AG04450 (cell line): ENCODE results near the gene LEF1. TPM values are rescaled to one million over a fixed set of nuclear protein-coding genes. Genes with fewer than 3 reads are reported as not detected.

ENCODE experiments used
- CTCF ChIA-PET: fragments of 300-600, 350-600 bp; formaldehyde crosslinking; extraction: SDS; loops from one replicate; lab custom pipeline; 2022; ENCODE audit warnings: antibody characterized with exemption, inconsistent platforms; lab: Charles Lee
- POLR2A ChIA-PET: fragments of 350-600 bp; formaldehyde crosslinking; extraction: SDS; loops from one replicate; lab custom pipeline; 2021; ENCODE audit warnings: antibody characterized with exemption, inconsistent platforms; lab: Yijun Ruan, JAX
- DNase-seq: peaks from one replicate; pipeline ENCODE4 v3.0.0-alpha.2; 2011; ENCODE audit warnings: low read depth, low spot score
- H3K27ac ChIP-seq: one replicate; pipeline ENCODE4 v1.5.1; 2012; ENCODE audit warnings: low read depth, low read length, control low read depth
- H3K27me3 ChIP-seq: one replicate; pipeline ENCODE4 v1.6.0; 2012; ENCODE audit warnings: low read length; ENCODE audit not compliant: control insufficient read depth, insufficient read depth
- H3K4me3 ChIP-seq: 2 replicates; pipeline ENCODE4 v1.5.1; 2011; ENCODE audit warnings: mild to moderate bottlenecking, low read depth, low read length, control low read depth
- H3K9me3 ChIP-seq: 2 replicates; pipeline ENCODE4 v1.5.1; 2012; ENCODE audit warnings: low read length; ENCODE audit not compliant: control insufficient read depth, insufficient read depth
- polyA plus RNA-seq: library from polyadenylated mRNA; depleted of rRNA; stranded (reverse); fragments of >200 nt; gene quantifications from 2 replicates; pipeline ENCODE4 v1.2.3, GENCODE V29; 2011
- TF ChIP-seq, protein P1 (sequence below): IDR thresholded peaks from 2 replicates; pipeline ENCODE4 v1.5.1; 2011; ENCODE audit warnings: low read depth, low read length, control low read depth, inconsistent platforms

Gene LEF1
- polyA plus RNA-seq, 1 experiment = 1.2 TPM

DNA sequence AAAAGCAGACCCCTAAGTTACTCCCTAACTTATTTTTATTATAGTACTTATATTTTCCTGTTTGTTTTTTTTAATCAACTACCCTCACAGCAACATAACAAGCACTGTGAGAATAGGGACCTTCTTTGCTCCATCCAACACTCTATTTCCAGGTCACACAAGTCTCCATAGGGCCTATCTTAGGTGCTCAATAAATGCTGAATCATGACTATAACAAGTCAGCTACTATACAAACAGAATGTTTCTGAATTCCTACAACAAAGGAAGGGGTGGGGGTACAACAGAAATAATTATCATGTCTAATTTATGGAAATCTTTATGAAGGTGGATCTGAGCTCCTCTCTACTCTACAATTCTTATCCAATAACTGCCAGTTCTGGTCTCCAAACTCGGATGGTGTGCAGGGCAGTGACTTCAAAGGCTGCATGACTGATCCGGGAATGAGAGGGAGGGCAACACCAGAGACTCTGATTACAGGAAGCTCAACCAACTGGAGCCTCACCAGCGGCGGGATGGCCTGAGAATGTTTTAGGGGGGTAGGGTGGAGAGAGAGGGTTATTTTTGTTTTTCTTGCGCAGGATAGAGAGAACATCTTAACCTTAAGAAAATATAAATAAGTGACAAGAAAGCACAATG lies 107.9 kb downstream of the LEF1 start:
- H3K4me3 ChIP-seq = no peak overlapping the region
- H3K27me3 ChIP-seq = peaks cover 4% of the 10 kb centered on the region
- CTCF ChIA-PET = interaction anchor here (0.5 to 3.7 kb wide), 11 partner anchors 14 to 1349 kb away, joined by 3 to 50 read pairs (median 3); no protein-coding TSS in a partner anchor
- no peak for DNase-seq
- no peaks in the 10 kb centered on the region for H3K9me3 ChIP-seq
- no peak overlapping the region for H3K27ac ChIP-seq
- TF ChIP-seq, protein P1, sequence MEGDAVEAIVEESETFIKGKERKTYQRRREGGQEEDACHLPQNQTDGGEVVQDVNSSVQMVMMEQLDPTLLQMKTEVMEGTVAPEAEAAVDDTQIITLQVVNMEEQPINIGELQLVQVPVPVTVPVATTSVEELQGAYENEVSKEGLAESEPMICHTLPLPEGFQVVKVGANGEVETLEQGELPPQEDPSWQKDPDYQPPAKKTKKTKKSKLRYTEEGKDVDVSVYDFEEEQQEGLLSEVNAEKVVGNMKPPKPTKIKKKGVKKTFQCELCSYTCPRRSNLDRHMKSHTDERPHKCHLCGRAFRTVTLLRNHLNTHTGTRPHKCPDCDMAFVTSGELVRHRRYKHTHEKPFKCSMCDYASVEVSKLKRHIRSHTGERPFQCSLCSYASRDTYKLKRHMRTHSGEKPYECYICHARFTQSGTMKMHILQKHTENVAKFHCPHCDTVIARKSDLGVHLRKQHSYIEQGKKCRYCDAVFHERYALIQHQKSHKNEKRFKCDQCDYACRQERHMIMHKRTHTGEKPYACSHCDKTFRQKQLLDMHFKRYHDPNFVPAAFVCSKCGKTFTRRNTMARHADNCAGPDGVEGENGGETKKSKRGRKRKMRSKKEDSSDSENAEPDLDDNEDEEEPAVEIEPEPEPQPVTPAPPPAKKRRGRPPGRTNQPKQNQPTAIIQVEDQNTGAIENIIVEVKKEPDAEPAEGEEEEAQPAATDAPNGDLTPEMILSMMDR = no peak
- POLR2A ChIA-PET = no interaction called here

DNA sequence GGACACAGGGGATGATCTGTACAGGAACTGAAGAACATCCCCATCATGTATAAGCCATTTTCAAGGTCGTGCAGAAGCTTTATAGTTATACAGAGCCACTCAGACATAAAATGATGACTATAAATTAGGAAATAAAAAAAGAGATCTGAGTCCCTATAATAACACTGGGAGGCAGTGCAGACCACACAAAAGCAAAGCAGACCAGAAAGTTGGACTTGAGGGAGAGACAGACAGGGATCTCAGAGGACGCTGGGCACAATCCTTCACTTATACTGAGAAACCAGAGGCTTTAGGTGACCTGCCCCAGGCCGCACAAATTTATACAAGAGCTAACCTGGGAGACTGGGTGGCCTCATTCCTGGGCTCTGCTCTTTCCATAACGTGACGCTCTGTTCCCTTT lies 108.6 kb downstream of the LEF1 start:
- CTCF ChIA-PET = interaction anchor here (0.5 to 3.7 kb wide), 16 partner anchors 13 to 1350 kb away, joined by 3 to 50 read pairs (median 3); no protein-coding TSS in a partner anchor
- peaks cover 4% of the 10 kb centered on the region for H3K27me3 ChIP-seq
- H3K27ac ChIP-seq = no peak overlapping the region
- POLR2A ChIA-PET = no interaction called here
- peak; percentile 4 for DNase-seq
- no peak overlapping the region for H3K4me3 ChIP-seq
- no peaks in the 10 kb centered on the region for H3K9me3 ChIP-seq
- TF ChIP-seq, protein P1 = peak; percentile 29

DNA sequence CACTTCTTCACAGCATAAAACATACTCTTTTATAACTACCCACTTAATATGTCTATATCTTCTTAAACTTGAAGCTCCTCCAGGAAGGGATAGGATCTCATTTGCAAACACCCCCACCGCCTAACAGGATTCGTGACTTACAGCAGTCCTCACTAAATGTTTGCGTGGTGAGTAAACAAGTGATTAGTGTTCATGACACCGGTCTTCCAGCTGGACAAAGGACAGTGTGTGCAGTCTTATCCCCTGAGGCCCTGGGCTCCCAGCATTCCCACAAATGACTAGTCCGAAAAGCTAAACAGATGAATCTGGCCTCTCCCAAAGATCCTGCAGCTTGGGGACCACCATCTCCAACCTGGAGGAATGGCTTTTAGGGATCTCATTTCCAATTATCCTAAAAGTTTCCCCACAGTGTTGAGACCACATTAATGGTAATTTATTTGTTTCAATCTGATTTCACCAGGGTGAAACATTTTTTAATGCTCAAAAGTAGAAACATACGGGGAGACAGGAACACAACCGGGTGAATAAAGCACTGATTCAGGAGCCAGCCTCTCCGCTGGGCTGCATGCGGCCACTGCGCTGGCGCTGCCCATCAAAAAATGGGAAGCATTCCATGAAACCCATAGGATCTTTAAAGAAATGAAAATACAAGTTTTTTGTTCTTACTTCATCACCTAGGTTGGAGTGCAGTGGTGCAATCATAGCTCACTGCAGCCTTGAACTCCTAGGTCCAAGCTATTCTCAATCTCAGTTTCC lies 109.9 kb downstream of the LEF1 start:
- Histone ChIP-seq H3K27me3 (peaks cover 4% of the 10 kb centered on the region), H3K27ac (no peak overlapping the region), H3K4me3 (no peak overlapping the region), H3K9me3 (no peaks in the 10 kb centered on the region)
- POLR2A ChIA-PET = no interaction called here
- CTCF ChIA-PET = interaction anchor here (1.0 to 3.7 kb wide), 8 partner anchors 12 to 1347 kb away, joined by 3 to 50 read pairs (median 5); no protein-coding TSS in a partner anchor
- TF ChIP-seq, protein P1 = no peak
- peak; percentile 4 for DNase-seq

DNA sequence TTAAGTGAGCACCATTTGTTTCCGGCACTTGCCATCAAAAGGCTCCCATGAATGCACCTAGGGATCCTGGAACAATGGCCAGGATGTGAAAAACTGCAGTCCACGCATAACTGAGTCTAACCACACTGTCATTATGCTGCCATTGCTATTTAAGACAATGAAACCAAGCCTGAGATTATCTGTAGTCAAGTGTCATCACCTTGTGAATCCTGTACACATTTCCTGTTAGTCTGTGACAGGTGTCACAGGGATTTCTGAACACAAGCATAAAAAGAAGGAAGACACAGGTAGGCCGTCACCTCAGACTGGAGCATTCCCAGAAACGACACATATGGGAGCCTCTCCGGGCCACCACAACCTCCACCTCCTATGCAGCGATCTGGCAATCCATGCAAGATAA lies 112.3 kb downstream of the LEF1 start:
- Histone ChIP-seq H3K4me3 (no peak overlapping the region), H3K27me3 (no peaks in the 10 kb centered on the region), H3K9me3 (no peaks in the 10 kb centered on the region), H3K27ac (no peak overlapping the region)
- ChIA-PET POLR2A (no interaction called here), CTCF (interaction anchor here (1.4 kb wide), 1 partner anchor 37 kb away, joined by 8 read pairs; no protein-coding TSS in a partner anchor)
- no peak for DNase-seq
- TF ChIP-seq, protein P1 = no peak

DNA sequence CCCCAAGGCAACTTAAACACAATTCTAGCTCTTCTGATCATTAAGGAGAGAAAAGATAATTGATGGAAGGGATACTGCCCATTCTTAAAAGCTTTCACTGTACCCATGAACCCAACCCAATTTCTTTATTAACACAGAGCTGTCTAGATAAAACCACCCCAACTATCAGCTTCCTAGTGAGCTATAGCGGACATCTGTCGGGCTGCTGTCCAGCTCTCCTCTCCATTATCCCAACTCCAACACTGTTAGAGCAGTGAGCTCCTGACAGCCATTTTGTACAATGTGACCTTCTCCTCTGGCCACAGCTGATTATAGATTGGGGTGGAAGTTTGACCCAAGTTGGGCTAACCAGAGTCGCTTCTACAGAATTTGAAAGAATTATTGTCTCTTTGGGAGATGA lies 112.9 kb downstream of the LEF1 start:
- H3K27me3 ChIP-seq = no peaks in the 10 kb centered on the region
- no peak overlapping the region for H3K4me3 ChIP-seq
- ChIA-PET POLR2A (no interaction called here), CTCF (interaction anchor here (1.4 kb wide), 1 partner anchor 37 kb away, joined by 8 read pairs; no protein-coding TSS in a partner anchor)
- no peak overlapping the region for H3K27ac ChIP-seq
- TF ChIP-seq, protein P1 = no peak
- no peak for DNase-seq
- no peaks in the 10 kb centered on the region for H3K9me3 ChIP-seq
